M059J (cell line): ENCODE measurements around the gene OR11H7. TPM values are rescaled to one million over a fixed set of nuclear protein-coding genes. Genes with fewer than 3 reads are reported as not detected.
"Not testable (repeated sequence)": the region's sequence is repeated elsewhere in the genome, so short reads cannot be mapped to it uniquely, and the experiment has no call there.

Source experiments
- DNase-seq: peaks from one replicate; pipeline ENCODE4 v3.0.0-alpha.2; 2012; ENCODE audit warnings: low read depth
- total RNA-seq: library from RNA; depleted of rRNA; stranded (reverse); fragments of >200 nt; shearing (Covaris generic); gene quantifications from 2 replicates; pipeline ENCODE4 v1.2.3, GENCODE V29; 2014; rRNA removed

OR11H7 gene
- total RNA-seq, result not detected in 2 replicates

- no peak for DNase-seq
Measured at GRCh38 chr14:20228681-20229080, at the start of gene OR11H7. OR11H7 (plus strand) TSS chr14:20228981.

GRCh38 chr14:20179218-20179617 is 49.6 kb upstream of the OR11H7 start:
- DNase-seq, result no peak

- no peak for DNase-seq
Measured at GRCh38 chr14:20179880-20180279, 48.9 kb upstream of the OR11H7 start.

GRCh38 chr14:20180486-20180885 is 48.3 kb upstream of the OR11H7 start:
- no peak for DNase-seq

- peak; percentile 1 for DNase-seq
Measured at GRCh38 chr14:20184181-20184580, 44.6 kb upstream of the OR11H7 start.

- no peak for DNase-seq
Measured at GRCh38 chr14:20190596-20190995, 38.2 kb upstream of the OR11H7 start, which contains the start of gene OR11G2. OR11G2 (plus strand) TSS chr14:20190896; CDS start chr14:20197438, 6,542 bp downstream.

- DNase-seq, result no peak
Measured at GRCh38 chr14:20191396-20191795, 37.4 kb upstream of the OR11H7 start.

- DNase-seq, result no peak
Measured at GRCh38 chr14:20194101-20194500, 34.7 kb upstream of the OR11H7 start.

GRCh38 chr14:20195170-20195569 is 33.6 kb upstream of the OR11H7 start:
- not testable (repeated sequence) for DNase-seq

- no peak for DNase-seq
Measured at GRCh38 chr14:20195911-20196310, 32.9 kb upstream of the OR11H7 start.

- DNase-seq, result no peak
Measured at GRCh38 chr14:20197459-20197858, 31.3 kb upstream of the OR11H7 start.

GRCh38 chr14:20198991-20199390 is 29.8 kb upstream of the OR11H7 start:
- DNase-seq, result no peak

- no peak for DNase-seq
Measured at GRCh38 chr14:20204721-20205120, 24.1 kb upstream of the OR11H7 start.

- no peak for DNase-seq
Measured at GRCh38 chr14:20209595-20209994, 19.2 kb upstream of the OR11H7 start.

- DNase-seq, result not testable (repeated sequence)
Measured at GRCh38 chr14:20212406-20212805, 16.4 kb upstream of the OR11H7 start.

- DNase-seq, result no peak
Measured at GRCh38 chr14:20215196-20215595, 13.6 kb upstream of the OR11H7 start.

- DNase-seq, result no peak
Measured at GRCh38 chr14:20219033-20219432, 9.7 kb upstream of the OR11H7 start.

GRCh38 chr14:20223410-20223809 is 5.4 kb upstream of the OR11H7 start, which contains the start of gene OR11H6:
OR11H6 (plus strand) TSS chr14:20223710; CDS start chr14:20223710, 0 bp downstream.
- no peak for DNase-seq

- DNase-seq, result not testable (repeated sequence)
Measured at GRCh38 chr14:20235415-20235814, 6.6 kb downstream of the OR11H7 start.

GRCh38 chr14:20247646-20248246 is 19.0 kb downstream of the OR11H7 start:
- DNase-seq, result peak; percentile 12

- peak; percentile 90 for DNase-seq
Measured at GRCh38 chr14:20262642-20263128, 33.9 kb downstream of the OR11H7 start.

- DNase-seq, result peak; percentile 73
Measured at GRCh38 chr14:20264361-20264760, 35.6 kb downstream of the OR11H7 start.

- no peak for DNase-seq
Measured at GRCh38 chr14:20274062-20274461, 45.3 kb downstream of the OR11H7 start.

GRCh38 chr14:20277409-20277808 is 48.6 kb downstream of the OR11H7 start:
- no peak for DNase-seq
